Aorta (tissue), 5 donors: ENCODE measurements around the gene BIVM. TPM values are rescaled to one million over a fixed set of nuclear protein-coding genes. Genes with fewer than 3 reads are reported as not detected.

Experiments used
- ATAC-seq: fragments of 200-7000 bp; cut with Tn5 transposase; one replicate; pipeline ENCODE4 v1.9.1; 2022; ENCODE audit warnings: moderate library complexity; ENCODE audit not compliant: low FRiP score
- DNase-seq, 2 donors: peaks; one replicate each; pipeline ENCODE4 v3.0.0-alpha.2; 2020
- H3K27ac ChIP-seq, 2 donors: one replicate each; pipeline ENCODE4 v1.5.1; 2013; ENCODE audit warnings: low read length in 2 of 2, mild to moderate bottlenecking in 2 of 2, moderate library complexity in 2 of 2, control low read depth in 1 of 2, inconsistent platforms in 1 of 2, low read depth in 1 of 2
- H3K27me3 ChIP-seq, 2 donors: one replicate each; pipeline ENCODE4 v1.6.1; 2013; ENCODE audit warnings: control low read depth in 1 of 2, low read length in 1 of 2, mild to moderate bottlenecking in 1 of 2, moderate library complexity in 1 of 2; ENCODE audit not compliant: insufficient read depth in 2 of 2, control insufficient read depth in 1 of 2
- H3K36me3 ChIP-seq, 2 donors: one replicate each; pipeline ENCODE4 v1.6.1; 2013; ENCODE audit warnings: control low read depth in 1 of 2, low read length in 1 of 2, mild to moderate bottlenecking in 1 of 2; ENCODE audit not compliant: insufficient read depth in 2 of 2, control insufficient read depth in 1 of 2
- H3K4me1 ChIP-seq, 2 donors: one replicate each; pipeline ENCODE4 v1.6.1; 2013; ENCODE audit warnings: low read length in 2 of 2, control low read depth in 1 of 2, mild to moderate bottlenecking in 1 of 2, moderate library complexity in 1 of 2; ENCODE audit not compliant: insufficient read depth in 2 of 2, control insufficient read depth in 1 of 2
- H3K4me3 ChIP-seq, 2 donors: one replicate each; pipeline ENCODE4 v1.5.1; 2013; ENCODE audit warnings: low read length in 2 of 2, control low read depth in 1 of 2, mild to moderate bottlenecking in 1 of 2
- H3K9me3 ChIP-seq: one replicate; pipeline ENCODE4 v1.6.1; 2013; ENCODE audit warnings: mild to moderate bottlenecking, low read length; ENCODE audit not compliant: control insufficient read depth
- WGBS, 2 donors: extraction: QIAGEN DNeasy Blood & Tissue Kit; methylation state at CpG; one replicate each; pipeline ENCODE4 v1.1.7; 2013; 5-methylcytosine and 5-hydroxymethylcytosine counted together
- intact Hi-C, 2 donors: fragments of 100-400 bp; cut with DNase I; formaldehyde crosslinking; loops; one replicate each; pipeline versions ENCODE4 v1.14.2 to v1.15.0; 2022
- polyA plus RNA-seq, 2 donors: library from polyadenylated mRNA; stranded (reverse); fragments of 200-250 nt; gene quantifications; one replicate each; pipeline ENCODE4 v1.2.3, GENCODE V29; 2013
- total RNA-seq, 2 donors: library from RNA; stranded (reverse); fragmentation: NEBNext Ultra II Directional; extraction: Animal tissue kit (Norgen Biotek cat#: 25700); gene quantifications; one replicate each; pipeline ENCODE4 v1.2.1, GENCODE V29; 2021
- donor health status: healthy with polysubstance abuse.
- donor health status: Bipolar disorder and iron deficiency.
- donor health status: DM: no; HTN: no; CAD: no.
- donor health status: DM: no; HTN: no; CAD: no.
- donor health status: DM: yes; HTN: yes; CAD: no.

The BIVM gene
- total and polyA plus RNA-seq, 4 donors: 5.1 to 30.4 (median 16.6) TPM

- Histone ChIP-seq H3K4me1 (peaks cover 0 to 2% of the 10 kb centered on the region in 2 donors), H3K27ac (no peak overlapping the region), H3K36me3 (peaks cover 7 to 8% of the 10 kb centered on the region in 2 donors), H3K4me3 (no peak overlapping the region), H3K27me3 (no peaks in the 10 kb centered on the region), H3K9me3 (no peaks in the 10 kb centered on the region)
- DNase-seq: no peak
- intact Hi-C loops: no loop called here
- WGBS, 2 donors: 63 to 66% methylated on average over 3 of the region's 3 CpGs
- no peak for ATAC-seq
Measured at GRCh38 chr13:102873653-102874052, 74.7 kb downstream of the BIVM start.

GRCh38 chr13:102875256-102875655, 76.3 kb downstream of the BIVM start:
- DNase-seq (no peak), ATAC-seq (no peak)
- Histone ChIP-seq H3K4me3 (no peak overlapping the region), H3K36me3 (peaks cover 5 to 8% of the 10 kb centered on the region in 2 donors), H3K27ac (no peak overlapping the region), H3K9me3 (no peaks in the 10 kb centered on the region), H3K4me1 (peaks cover 0 to 2% of the 10 kb centered on the region in 2 donors), H3K27me3 (no peaks in the 10 kb centered on the region)
- intact Hi-C loops: no loop called here
- 59 to 67% methylated on average over 4 of the region's 4 CpGs for WGBS, 2 donors

DNA sequence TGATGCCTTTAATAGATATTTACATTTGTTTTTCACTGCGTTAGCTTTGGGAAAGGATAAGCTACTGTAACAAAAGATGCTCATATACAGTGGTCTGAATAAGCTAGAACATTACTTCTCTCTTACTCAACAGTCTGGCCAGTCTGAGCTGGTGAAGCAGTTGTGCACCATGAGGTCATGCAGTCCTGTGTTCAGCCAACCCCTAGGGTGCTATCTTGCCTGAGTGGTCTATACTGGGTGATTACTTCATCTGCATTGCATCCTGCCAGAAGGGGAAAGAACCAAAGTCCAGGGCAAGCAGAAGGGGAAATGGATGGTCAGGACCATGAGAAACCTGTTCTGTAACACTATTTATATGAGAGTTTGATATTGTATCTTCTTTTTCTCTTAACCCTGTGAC, 78.4 kb downstream of the BIVM start:
- H3K27me3 ChIP-seq: no peaks in the 10 kb centered on the region
- no peak overlapping the region for H3K27ac ChIP-seq
- WGBS, 2 donors: 78 to 86% methylated on average over 1 of the region's 1 CpG

GRCh38 chr13:102878481-102878880, 79.6 kb downstream of the BIVM start:
- Histone ChIP-seq H3K4me3 (no peak overlapping the region), H3K9me3 (no peaks in the 10 kb centered on the region), H3K36me3 (peaks cover 3 to 5% of the 10 kb centered on the region in 2 donors), H3K27me3 (no peaks in the 10 kb centered on the region), H3K4me1 (no peaks in the 10 kb centered on the region), H3K27ac (no peak overlapping the region)
- 74 to 81% methylated on average over 5 of the region's 5 CpGs for WGBS, 2 donors
- no peak for DNase-seq
- intact Hi-C loops: no loop called here
- no peak for ATAC-seq

More for the DNA sequence above, 78.4 kb downstream of the BIVM start:
- no peaks in the 10 kb centered on the region for H3K4me1 ChIP-seq
- DNase-seq (no peak), ATAC-seq (no peak)
- H3K4me3 ChIP-seq: no peak overlapping the region
- H3K9me3 ChIP-seq: no peaks in the 10 kb centered on the region
- intact Hi-C loops: no loop called here
- H3K36me3 ChIP-seq: peaks cover 5 to 8% of the 10 kb centered on the region in 2 donors

DNA sequence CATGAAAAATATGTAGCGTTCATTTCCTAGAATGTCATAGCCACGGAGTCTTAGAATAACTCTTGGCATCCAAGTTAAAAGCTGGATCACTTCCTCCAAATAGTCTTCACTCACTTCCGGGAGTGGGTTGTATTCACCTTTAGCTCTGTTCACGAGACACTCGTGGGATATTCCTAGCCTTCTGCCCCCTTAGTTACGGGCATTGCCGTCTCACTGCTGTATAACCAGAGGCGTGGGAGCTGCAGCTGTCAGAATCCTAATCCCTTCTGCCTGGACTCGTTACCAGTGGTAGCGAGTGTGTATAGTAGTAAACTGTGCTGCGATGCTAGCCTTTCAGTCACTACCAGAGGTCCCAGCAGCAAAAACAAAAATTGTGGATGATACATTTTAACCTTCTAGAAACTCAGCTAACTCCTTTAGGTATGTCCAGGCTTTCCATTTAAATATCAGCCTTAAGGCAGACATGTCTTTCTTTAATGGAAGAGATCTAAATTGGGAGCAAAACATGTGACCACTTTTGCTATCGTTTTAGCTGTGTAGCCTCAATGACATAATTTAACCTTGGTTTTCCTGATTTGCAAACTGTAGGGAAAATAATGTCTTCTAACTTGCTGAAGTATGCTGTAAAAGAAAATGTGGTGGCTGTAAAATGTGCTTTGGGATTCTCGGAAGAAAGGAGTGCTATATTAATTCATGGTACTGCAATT, 81.0 kb downstream of the BIVM start:
- H3K36me3 ChIP-seq: peaks cover 3 to 5% of the 10 kb centered on the region in 2 donors
- WGBS, 2 donors: 69 to 70% methylated on average over 13 of the region's 13 CpGs
- H3K4me3 ChIP-seq: no peak overlapping the region
- no peaks in the 10 kb centered on the region for H3K4me1 ChIP-seq
- no peaks in the 10 kb centered on the region for H3K27me3 ChIP-seq
- no peak for DNase-seq
- intact Hi-C loops: no loop called here
- no peak for ATAC-seq
- no peak overlapping the region for H3K27ac ChIP-seq
- H3K9me3 ChIP-seq: no peaks in the 10 kb centered on the region

GRCh38 chr13:102881819-102882686, 83.1 kb downstream of the BIVM start:
- H3K4me3 ChIP-seq: no peak overlapping the region
- no peaks in the 10 kb centered on the region for H3K9me3 ChIP-seq
- H3K4me1 ChIP-seq: no peaks in the 10 kb centered on the region
- no peaks in the 10 kb centered on the region for H3K27me3 ChIP-seq
- intact Hi-C loops: no loop called here
- H3K36me3 ChIP-seq: peaks cover 0 to 2% of the 10 kb centered on the region in 2 donors
- DNase-seq (no peak), ATAC-seq (no peak)
- H3K27ac ChIP-seq: no peak overlapping the region
- 87 to 90% methylated on average over 4 of the region's 4 CpGs for WGBS, 2 donors

Other genes with a start within 250 kb of the BIVM start
- 10 to 100 TPM; 36.9 to 44.9 TPM for gene TPP2, start 202.1 kb upstream of the BIVM start, total RNA-seq
- gene TPP2, start 202.1 kb upstream of the BIVM start, polyA plus RNA-seq: 10 to 100 TPM; 14.1 to 15.5 TPM
- not detected for gene METTL21C, start 104.1 kb upstream of the BIVM start, total RNA-seq
- not detected for gene METTL21C, start 104.1 kb upstream of the BIVM start, polyA plus RNA-seq
- 1 to 10 TPM; 5.0 to 7.5 TPM for gene TEX30, start 25.3 kb upstream of the BIVM start, total RNA-seq
- 10 to 100 TPM in 1 of 2 donors, 1 to 10 TPM in 1; 7.5 to 10.5 TPM for gene TEX30, start 25.3 kb upstream of the BIVM start, polyA plus RNA-seq
- gene POGLUT2, start 143 bp upstream of the BIVM start, total RNA-seq: 1 to 10 TPM; 4.8 to 9.2 TPM
- 1 to 10 TPM; 2.0 to 7.1 TPM for gene POGLUT2, start 143 bp upstream of the BIVM start, polyA plus RNA-seq
- 10 to 100 TPM; 30.5 to 53.4 TPM for gene ERCC5, start 46.9 kb downstream of the BIVM start, total RNA-seq
- 10 to 100 TPM; 25.8 to 81.8 TPM for gene ERCC5, start 46.9 kb downstream of the BIVM start, polyA plus RNA-seq